ENCODE measurements around the gene PVALEF. TPM values are rescaled to one million over a fixed set of nuclear protein-coding genes. Genes with fewer than 3 reads are reported as not detected.
A peak's percentile ranks its signal among the peaks of the same experiment; 100 is the strongest.

PVALEF gene
- total and polyA plus RNA-seq, 2 of the 13 experiments (the other 11 are each of a cell fraction or from before 2014, with no cell fraction given): 0.18 TPM

DNA sequence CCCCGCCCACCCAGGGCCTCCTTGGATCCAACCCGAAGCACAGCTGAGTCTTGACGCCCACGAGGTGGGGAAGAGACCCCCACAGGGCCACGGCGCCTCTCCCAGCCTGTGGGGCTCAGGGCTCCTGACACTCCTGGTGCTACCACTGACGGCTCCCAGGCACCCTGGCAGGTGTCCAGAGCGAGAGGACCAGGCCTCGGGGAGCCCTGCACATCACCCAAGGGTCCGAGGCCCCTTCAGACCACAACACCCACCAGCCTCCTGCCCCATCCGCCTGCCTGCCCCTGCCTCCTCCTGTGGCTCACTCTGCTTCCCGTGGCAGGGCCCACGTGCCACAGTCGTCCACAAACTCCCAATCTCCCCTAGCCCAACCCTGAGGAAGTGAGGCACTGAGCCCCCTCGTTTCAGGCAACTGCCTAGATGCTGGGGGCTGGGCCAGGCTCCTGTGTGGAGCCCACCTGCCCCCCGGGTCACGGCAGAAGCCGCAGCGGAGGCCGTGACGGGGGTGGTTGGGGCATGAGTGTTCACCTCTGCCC is 29.0 kb downstream of the PVALEF start:
- no TSS peak for BruUV-seq (replicated peaks)
- H3K36me3 ChIP-seq (replicated peaks in 1 of 2; ENCODE audit: control insufficient read depth in 1 of 2, insufficient read depth in 2 of 2, low read length in 2 of 2): peaks cover 16 to 21% of the 10 kb centered on the region in 2 experiments; a peak in 4 of 5 replicates
- intact Hi-C loops (cut with micrococcal nuclease; ENCODE audit: unreplicated experiment) (no loop called here), in situ Hi-C loops (cut with HindIII; ENCODE audit: extremely low pct_ligation_motif_present, low pct_unique_long_range_greater_than_20kb) (loop anchor here (5.0 kb wide), 1 partner anchor 52 kb away; no protein-coding TSS in a partner anchor)
- ChIA-PET POLR2A (no interaction called here), CTCF (ENCODE audit: low intra/inter-chr PET ratio, low total read pairs) (no interaction called here)
- no peaks in the 10 kb centered on the region for H3K79me2 ChIP-seq (ENCODE audit: insufficient read depth, low read length)
- H3K4me3 ChIP-seq (replicated peaks in 1 of 3; ENCODE audit: insufficient read depth in 1 of 3, low read depth in 2 of 3, low read length in 3 of 3): no peak overlapping the region
- H3K27ac ChIP-seq (ENCODE audit: extremely low read length, insufficient read depth, low read length): no peak overlapping the region
- TF ChIP-seq, protein P1, sequence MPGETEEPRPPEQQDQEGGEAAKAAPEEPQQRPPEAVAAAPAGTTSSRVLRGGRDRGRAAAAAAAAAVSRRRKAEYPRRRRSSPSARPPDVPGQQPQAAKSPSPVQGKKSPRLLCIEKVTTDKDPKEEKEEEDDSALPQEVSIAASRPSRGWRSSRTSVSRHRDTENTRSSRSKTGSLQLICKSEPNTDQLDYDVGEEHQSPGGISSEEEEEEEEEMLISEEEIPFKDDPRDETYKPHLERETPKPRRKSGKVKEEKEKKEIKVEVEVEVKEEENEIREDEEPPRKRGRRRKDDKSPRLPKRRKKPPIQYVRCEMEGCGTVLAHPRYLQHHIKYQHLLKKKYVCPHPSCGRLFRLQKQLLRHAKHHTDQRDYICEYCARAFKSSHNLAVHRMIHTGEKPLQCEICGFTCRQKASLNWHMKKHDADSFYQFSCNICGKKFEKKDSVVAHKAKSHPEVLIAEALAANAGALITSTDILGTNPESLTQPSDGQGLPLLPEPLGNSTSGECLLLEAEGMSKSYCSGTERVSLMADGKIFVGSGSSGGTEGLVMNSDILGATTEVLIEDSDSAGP (CRISPR knock-in tag; IDR thresholded peaks at IDR 0.05; ENCODE audit: borderline replicate concordance): 0 out of 2 replicates have a peak, but pooled peaks have one; percentile 8
- TF ChIP-seq, protein P2, sequence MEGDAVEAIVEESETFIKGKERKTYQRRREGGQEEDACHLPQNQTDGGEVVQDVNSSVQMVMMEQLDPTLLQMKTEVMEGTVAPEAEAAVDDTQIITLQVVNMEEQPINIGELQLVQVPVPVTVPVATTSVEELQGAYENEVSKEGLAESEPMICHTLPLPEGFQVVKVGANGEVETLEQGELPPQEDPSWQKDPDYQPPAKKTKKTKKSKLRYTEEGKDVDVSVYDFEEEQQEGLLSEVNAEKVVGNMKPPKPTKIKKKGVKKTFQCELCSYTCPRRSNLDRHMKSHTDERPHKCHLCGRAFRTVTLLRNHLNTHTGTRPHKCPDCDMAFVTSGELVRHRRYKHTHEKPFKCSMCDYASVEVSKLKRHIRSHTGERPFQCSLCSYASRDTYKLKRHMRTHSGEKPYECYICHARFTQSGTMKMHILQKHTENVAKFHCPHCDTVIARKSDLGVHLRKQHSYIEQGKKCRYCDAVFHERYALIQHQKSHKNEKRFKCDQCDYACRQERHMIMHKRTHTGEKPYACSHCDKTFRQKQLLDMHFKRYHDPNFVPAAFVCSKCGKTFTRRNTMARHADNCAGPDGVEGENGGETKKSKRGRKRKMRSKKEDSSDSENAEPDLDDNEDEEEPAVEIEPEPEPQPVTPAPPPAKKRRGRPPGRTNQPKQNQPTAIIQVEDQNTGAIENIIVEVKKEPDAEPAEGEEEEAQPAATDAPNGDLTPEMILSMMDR (CRISPR knock-in tag; IDR thresholded peaks at IDR 0.05): no peak
- H3K9me3 ChIP-seq (ENCODE audit: low read length): no peaks in the 10 kb centered on the region
- ATAC-seq: no peak
- 94% methylated on average over 12 of the region's 21 CpGs for WGBS (ENCODE audit: low lambda C conversion rate)
- DNase-seq (ENCODE audit: low spot score): no peak
- H3K4me1 ChIP-seq (ENCODE audit: insufficient read depth, low read length): no peaks in the 10 kb centered on the region
- no peaks in the 10 kb centered on the region for H4K20me1 ChIP-seq (ENCODE audit: insufficient read depth, low read length)
- H3K9ac ChIP-seq (ENCODE audit: insufficient read depth, low read depth, low read length): no peak overlapping the region
- no peak for FAIRE-seq
- H3K27me3 ChIP-seq (ENCODE audit: control insufficient read depth in 1 of 2, insufficient read depth in 2 of 2, low read length in 2 of 2): no peaks in the 10 kb centered on the region
- H2AFZ ChIP-seq (ENCODE audit: low read length): no peak overlapping the region
- H3K4me2 ChIP-seq (ENCODE audit: low read depth, low read length): no peak overlapping the region
